Astrocyte of the cerebellum (primary cell): Measurements from ENCODE around the gene GBP7.
"Not testable (repeated sequence)": the region's sequence is repeated elsewhere in the genome, so short reads cannot be mapped to it uniquely, and the experiment has no call there.

ENCODE experiments used
- DNase-seq: peaks from one replicate; pipeline ENCODE4 v3.0.0-alpha.2; 2011; ENCODE audit warnings: low read depth
- H3K4me3 ChIP-seq: 2 replicates; pipeline ENCODE4 v1.5.1; 2011; ENCODE audit warnings: mild to moderate bottlenecking, low read depth, low read length, moderate library complexity
- CTCF ChIP-seq: IDR thresholded peaks from 2 replicates; pipeline ENCODE4 v1.5.1; 2012; ENCODE audit warnings: low read length, low read depth, moderate library complexity, mild to moderate bottlenecking; ENCODE audit errors: missing control alignments
- in situ Hi-C: cut with HindIII; loops from 2 replicates; pipeline ENCODE4 v1.10.0; 2017; ENCODE audit warnings: low sequenced_read_pairs

GBP7 gene

GRCh38 chr1:89143484-89143883 is 32.3 kb downstream of the GBP7 start:
- H3K4me3 ChIP-seq = no peak overlapping the region
- DNase-seq = no peak
- no peak for TF ChIP-seq CTCF
- in situ Hi-C loops = no loop called here

GRCh38 chr1:89142160-89142559 is 33.6 kb downstream of the GBP7 start:
- no peak for TF ChIP-seq CTCF
- in situ Hi-C loops = no loop called here
- DNase-seq = no peak
- no peak overlapping the region for H3K4me3 ChIP-seq

- no peak overlapping the region for H3K4me3 ChIP-seq
- in situ Hi-C loops = no loop called here
These were observed 42.1 kb downstream of the GBP7 start for GRCh38 chr1:89133747-89134146.

GRCh38 chr1:89130716-89131115 is 45.1 kb downstream of the GBP7 start:
- DNase-seq = no peak
- no peak overlapping the region for H3K4me3 ChIP-seq
- TF ChIP-seq CTCF = no peak
- in situ Hi-C loops = no loop called here

More at GRCh38 chr1:89133747-89134146, 42.1 kb downstream of the GBP7 start:
- TF ChIP-seq CTCF = no peak
- no peak for DNase-seq

GRCh38 chr1:89129911-89130310 is 45.9 kb downstream of the GBP7 start:
- H3K4me3 ChIP-seq = no peak overlapping the region
- DNase-seq = no peak
- in situ Hi-C loops = no loop called here
- no peak for TF ChIP-seq CTCF

GRCh38 chr1:89128003-89128458 is 47.8 kb downstream of the GBP7 start:
- H3K4me3 ChIP-seq, DNase-seq, in situ Hi-C loops: not testable (repeated sequence)

GRCh38 chr1:89126602-89127565 is 48.9 kb downstream of the GBP7 start:
- H3K4me3 ChIP-seq, DNase-seq, in situ Hi-C loops: not testable (repeated sequence)
